H1 (cell line): ENCODE data around the gene LRP8. TPM values are rescaled to one million over a fixed set of nuclear protein-coding genes. Genes with fewer than 3 reads are reported as not detected.

Source experiments
- CREB1 ChIP-seq: IDR thresholded peaks from 2 replicates; pipeline ENCODE4 v1.6.1; 2012; ENCODE audit warnings: inconsistent platforms
- E2F6 ChIP-seq: IDR thresholded peaks from 2 replicates; pipeline ENCODE4 v1.6.1; 2012; ENCODE audit warnings: inconsistent platforms
- PHF8 ChIP-seq: fragments of 200-600 bp; sonication (generic); conservative IDR thresholded peaks from 2 replicates; pipeline ENCODE4 v1.7.1; 2012; ENCODE audit warnings: low read depth, mild to moderate bottlenecking, inconsistent platforms, low read length, moderate library complexity
- polyA plus RNA-seq, 7 experiments: library from polyadenylated mRNA; depleted of rRNA in 3 of 7; stranded (reverse) in 5 of 7; unstranded in 2 of 7; fragments of >200 nt in 5 of 7; fragments of 200-250 nt in 2 of 7; gene quantifications; 1 replicate in 5 of 7; 2 replicates in 1 of 7; 4 replicates in 1 of 7; pipeline versions ENCODE4 v1.2.1 to v1.2.3, GENCODE V29; 2011 to 2013; ENCODE audit warnings: missing spikeins in 2 of 7, mixed read lengths in 2 of 7
- total RNA-seq: library from RNA; stranded (reverse); fragmentation: NEBNext Ultra II Directional; extraction: Animal tissue kit (Norgen Biotek cat#: 25700); gene quantifications from 2 replicates; pipeline ENCODE4 v1.2.1, GENCODE V29; 2021

Gene LRP8
- total and polyA plus RNA-seq, 2 of the 8 experiments (the other 6 are each of a cell fraction or from before 2014, with no cell fraction given) = 63.2 to 66.4 TPM

- no peak for TF ChIP-seq E2F6
- TF ChIP-seq CREB1 = no peak
- no peak for TF ChIP-seq PHF8
These were observed 48.2 kb upstream of the LRP8 start (continued) for GRCh38 chr1:53376041-53376461.
